ENCODE results near the gene ZMIZ1. TPM values are rescaled to one million over a fixed set of nuclear protein-coding genes. Genes with fewer than 3 reads are reported as not detected.
"Not testable (repeated sequence)": the region's sequence is repeated elsewhere in the genome, so short reads cannot be mapped to it uniquely, and the experiment has no call there.

Gene ZMIZ1
- total and polyA plus RNA-seq, 2 donors (not counting 1 experiment from before 2014, with no cell fraction given) = 6.3 to 30.6 TPM

DNA sequence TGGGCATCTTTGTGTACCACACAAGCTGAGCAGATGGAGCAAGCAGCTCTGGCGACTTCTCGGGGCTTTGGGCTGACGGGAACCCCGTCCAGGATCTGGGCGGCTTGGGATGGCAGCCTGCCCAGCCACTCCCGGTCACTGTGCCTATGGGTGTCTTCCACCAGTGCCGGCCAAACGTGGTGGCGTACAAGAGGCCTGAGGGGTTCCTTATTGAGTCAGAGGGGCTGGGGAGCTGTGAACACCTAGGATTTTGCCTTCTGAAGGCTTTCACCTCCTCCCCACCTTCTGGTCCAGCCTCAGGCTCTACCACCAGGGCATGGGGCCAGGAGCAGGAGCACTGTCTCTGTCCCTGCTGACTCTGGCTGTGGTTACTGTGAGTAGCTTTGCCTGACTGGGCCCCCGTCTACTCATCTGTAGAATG lies 206.7 kb downstream of the ZMIZ1 start:
- Histone ChIP-seq H3K4me2 (ENCODE audit: extremely low read depth, insufficient read depth, low read length) (peak overlapping the region; percentile 17), H4K20me1 (ENCODE audit: control insufficient read depth, extremely low read depth, insufficient read depth, low read length) (no peaks in the 10 kb centered on the region), H3K79me2 (ENCODE audit: control insufficient read depth, insufficient read depth, low read length) (peaks cover 28% of the 10 kb centered on the region), H3K9ac (ENCODE audit: insufficient read depth, low read length) (no peak overlapping the region), H3K27me3 (ENCODE audit: control insufficient read depth, insufficient read depth, low read length) (no peaks in the 10 kb centered on the region), H3K36me3 (ENCODE audit: control insufficient read depth, insufficient read depth, low read length) (peaks cover 15% of the 10 kb centered on the region), H3K4me3 (replicated peaks in 1 of 4; ENCODE audit: control extremely low read depth in 1 of 4, insufficient read depth in 1 of 4, low read depth in 3 of 4, low read length in 4 of 4) (no peak overlapping the region), H3K4me1 (ENCODE audit: control insufficient read depth, extremely low read depth, insufficient read depth, low read length) (peaks cover 20% of the 10 kb centered on the region), H2AFZ (ENCODE audit: low read length) (no peak overlapping the region), H3K27ac (ENCODE audit: insufficient read depth, low read length) (peak overlapping the region; percentile 63), H3K9me3 (ENCODE audit: control insufficient read depth, insufficient read depth, low read depth, low read length) (no peaks in the 10 kb centered on the region)
- DNase-seq (ENCODE audit: low read depth in 2 of 2) = peak in 1 of 2 donors; percentile 48
- TF ChIP-seq, protein P1, sequence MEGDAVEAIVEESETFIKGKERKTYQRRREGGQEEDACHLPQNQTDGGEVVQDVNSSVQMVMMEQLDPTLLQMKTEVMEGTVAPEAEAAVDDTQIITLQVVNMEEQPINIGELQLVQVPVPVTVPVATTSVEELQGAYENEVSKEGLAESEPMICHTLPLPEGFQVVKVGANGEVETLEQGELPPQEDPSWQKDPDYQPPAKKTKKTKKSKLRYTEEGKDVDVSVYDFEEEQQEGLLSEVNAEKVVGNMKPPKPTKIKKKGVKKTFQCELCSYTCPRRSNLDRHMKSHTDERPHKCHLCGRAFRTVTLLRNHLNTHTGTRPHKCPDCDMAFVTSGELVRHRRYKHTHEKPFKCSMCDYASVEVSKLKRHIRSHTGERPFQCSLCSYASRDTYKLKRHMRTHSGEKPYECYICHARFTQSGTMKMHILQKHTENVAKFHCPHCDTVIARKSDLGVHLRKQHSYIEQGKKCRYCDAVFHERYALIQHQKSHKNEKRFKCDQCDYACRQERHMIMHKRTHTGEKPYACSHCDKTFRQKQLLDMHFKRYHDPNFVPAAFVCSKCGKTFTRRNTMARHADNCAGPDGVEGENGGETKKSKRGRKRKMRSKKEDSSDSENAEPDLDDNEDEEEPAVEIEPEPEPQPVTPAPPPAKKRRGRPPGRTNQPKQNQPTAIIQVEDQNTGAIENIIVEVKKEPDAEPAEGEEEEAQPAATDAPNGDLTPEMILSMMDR (conservative IDR thresholded peaks at IDR 0.05 in 1 of 2, IDR thresholded peaks at IDR 0.05 in 1 of 2; ENCODE audit: low read depth in 1 of 2, low read length in 2 of 2) = no peak
- no peak for TF ChIP-seq EZH2 (IDR thresholded peaks at IDR 0.05; ENCODE audit: low read length, missing control alignments)

DNA sequence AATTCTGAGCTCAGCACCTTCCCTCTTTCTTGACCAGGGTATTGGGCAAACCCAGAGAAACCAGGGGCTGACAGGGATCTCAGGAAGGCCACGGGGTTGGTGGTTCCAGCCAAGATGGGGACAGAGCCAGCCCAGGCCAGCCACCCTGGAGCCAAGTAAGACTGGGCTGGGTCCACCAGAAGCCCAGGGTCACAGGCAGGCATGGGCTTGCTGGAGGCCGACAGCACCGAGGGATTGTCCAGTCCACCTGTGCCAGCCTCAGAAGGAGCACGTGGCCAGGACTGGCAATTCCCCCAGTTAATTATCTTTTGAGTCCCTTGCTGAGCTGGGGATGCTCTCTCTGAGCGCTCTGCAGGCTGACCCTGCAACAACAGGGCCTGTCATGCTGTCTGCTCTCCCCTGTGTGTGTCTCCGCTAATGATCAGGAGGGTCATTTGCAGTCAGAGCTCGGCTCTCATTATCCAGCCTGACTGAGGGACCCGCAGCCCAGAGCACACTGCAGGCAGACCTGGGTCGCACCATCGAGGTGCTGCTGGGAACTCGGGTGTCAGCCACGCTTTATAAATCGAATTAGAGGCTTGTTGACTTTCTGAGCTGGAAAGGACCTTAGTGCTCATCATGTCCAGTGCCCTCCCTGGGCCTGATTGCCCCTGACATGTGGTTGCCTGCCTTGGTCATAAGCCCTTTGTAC lies 209.0 kb downstream of the ZMIZ1 start:
- peaks cover 13% of the 10 kb centered on the region for H3K36me3 ChIP-seq (ENCODE audit: control insufficient read depth, insufficient read depth, low read length)
- no peaks in the 10 kb centered on the region for H3K9me3 ChIP-seq (ENCODE audit: control insufficient read depth, insufficient read depth, low read depth, low read length)
- peaks cover 20% of the 10 kb centered on the region for H3K4me1 ChIP-seq (ENCODE audit: control insufficient read depth, extremely low read depth, insufficient read depth, low read length)
- H2AFZ ChIP-seq (ENCODE audit: low read length) = no peak overlapping the region
- no peak for DNase-seq (ENCODE audit: low read depth in 2 of 2)
- no peak overlapping the region for H3K4me3 ChIP-seq (replicated peaks in 1 of 4; ENCODE audit: control extremely low read depth in 1 of 4, insufficient read depth in 1 of 4, low read depth in 3 of 4, low read length in 4 of 4)
- no peak overlapping the region for H3K4me2 ChIP-seq (ENCODE audit: extremely low read depth, insufficient read depth, low read length)
- H3K27ac ChIP-seq (ENCODE audit: insufficient read depth, low read length) = no peak overlapping the region
- no peak overlapping the region for H3K9ac ChIP-seq (ENCODE audit: insufficient read depth, low read length)
- no peaks in the 10 kb centered on the region for H4K20me1 ChIP-seq (ENCODE audit: control insufficient read depth, extremely low read depth, insufficient read depth, low read length)
- H3K79me2 ChIP-seq (ENCODE audit: control insufficient read depth, insufficient read depth, low read length) = peaks cover 18% of the 10 kb centered on the region
- no peak for TF ChIP-seq EZH2 (IDR thresholded peaks at IDR 0.05; ENCODE audit: low read length, missing control alignments)
- TF ChIP-seq, protein P1 (conservative IDR thresholded peaks at IDR 0.05 in 1 of 2, IDR thresholded peaks at IDR 0.05 in 1 of 2; ENCODE audit: low read depth in 1 of 2, low read length in 2 of 2) = no peak
- H3K27me3 ChIP-seq (ENCODE audit: control insufficient read depth, insufficient read depth, low read length) = no peaks in the 10 kb centered on the region

- not testable (repeated sequence) for H3K4me2 ChIP-seq (ENCODE audit: extremely low read depth, insufficient read depth, low read length); DNase-seq (ENCODE audit: low read depth in 2 of 2); H3K27me3 ChIP-seq (ENCODE audit: control insufficient read depth, insufficient read depth, low read length); H3K27ac ChIP-seq (ENCODE audit: insufficient read depth, low read length); H3K9me3 ChIP-seq (ENCODE audit: control insufficient read depth, insufficient read depth, low read depth, low read length); H2AFZ ChIP-seq (ENCODE audit: low read length); H3K9ac ChIP-seq (ENCODE audit: insufficient read depth, low read length); H3K4me3 ChIP-seq (replicated peaks in 1 of 4; ENCODE audit: control extremely low read depth in 1 of 4, insufficient read depth in 1 of 4, low read depth in 3 of 4, low read length in 4 of 4); H4K20me1 ChIP-seq (ENCODE audit: control insufficient read depth, extremely low read depth, insufficient read depth, low read length)
- H3K4me1 ChIP-seq (ENCODE audit: control insufficient read depth, extremely low read depth, insufficient read depth, low read length) = peaks cover 13% of the 10 kb centered on the region
- H3K36me3 ChIP-seq (ENCODE audit: control insufficient read depth, insufficient read depth, low read length) = peaks cover 15% of the 10 kb centered on the region
- peaks cover 12% of the 10 kb centered on the region for H3K79me2 ChIP-seq (ENCODE audit: control insufficient read depth, insufficient read depth, low read length)
These were observed 210.3 kb downstream of the ZMIZ1 start for GRCh38 chr10:79279047-79279446.

Data from fibroblast of lung (primary cell).